DMS53 (cell line): ENCODE measurements around the gene CYB561.
"Not testable (repeated sequence)": the region's sequence is repeated elsewhere in the genome, so short reads cannot be mapped to it uniquely, and the experiment has no call there.

Experiments used
- DNase-seq: peaks from one replicate; lab custom pipeline; 2025; lab: John Stamatoyannopoulos, UW

Gene CYB561

GRCh38 chr17:63479495-63480184, 33.5 kb upstream of the CYB561 start:
- peak; percentile 51 for DNase-seq

DNA sequence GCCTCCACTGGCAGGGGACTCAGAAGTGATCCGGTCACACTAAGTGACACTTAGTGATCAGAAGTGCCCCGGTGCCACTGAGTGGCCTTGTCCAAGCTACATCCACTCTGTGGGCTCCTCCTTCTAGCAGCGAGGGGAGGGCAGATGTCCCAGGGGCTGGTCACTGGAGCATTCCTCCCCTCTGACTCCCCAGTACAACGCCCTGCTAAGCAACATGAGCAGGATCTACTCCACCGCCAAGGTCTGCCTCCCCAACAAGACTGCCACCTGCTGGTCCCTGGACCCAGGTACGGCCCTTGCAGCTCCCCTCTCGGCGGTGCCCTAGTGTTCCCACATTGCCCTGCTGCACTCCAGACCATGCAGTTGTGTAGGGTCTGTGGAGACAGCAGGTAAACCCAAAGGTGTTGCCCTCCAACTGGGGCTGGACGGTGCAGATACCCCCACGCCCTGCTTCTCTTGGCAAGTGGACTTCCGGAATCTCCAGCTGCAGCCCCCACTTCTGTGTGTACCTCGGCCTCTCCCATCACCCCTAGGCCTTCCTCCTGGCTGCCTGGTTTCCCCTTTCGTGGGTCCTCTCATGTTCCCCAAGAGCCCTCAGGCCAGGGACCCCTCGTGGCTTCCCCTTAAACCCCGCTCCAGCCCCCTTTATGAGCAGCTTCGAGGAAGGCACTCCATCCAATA, 32.8 kb upstream of the CYB561 start:
- DNase-seq, result peak; percentile 82

GRCh38 chr17:63477480-63478440, 31.7 kb upstream of the CYB561 start:
- DNase-seq, result peak; percentile 76

DNA sequence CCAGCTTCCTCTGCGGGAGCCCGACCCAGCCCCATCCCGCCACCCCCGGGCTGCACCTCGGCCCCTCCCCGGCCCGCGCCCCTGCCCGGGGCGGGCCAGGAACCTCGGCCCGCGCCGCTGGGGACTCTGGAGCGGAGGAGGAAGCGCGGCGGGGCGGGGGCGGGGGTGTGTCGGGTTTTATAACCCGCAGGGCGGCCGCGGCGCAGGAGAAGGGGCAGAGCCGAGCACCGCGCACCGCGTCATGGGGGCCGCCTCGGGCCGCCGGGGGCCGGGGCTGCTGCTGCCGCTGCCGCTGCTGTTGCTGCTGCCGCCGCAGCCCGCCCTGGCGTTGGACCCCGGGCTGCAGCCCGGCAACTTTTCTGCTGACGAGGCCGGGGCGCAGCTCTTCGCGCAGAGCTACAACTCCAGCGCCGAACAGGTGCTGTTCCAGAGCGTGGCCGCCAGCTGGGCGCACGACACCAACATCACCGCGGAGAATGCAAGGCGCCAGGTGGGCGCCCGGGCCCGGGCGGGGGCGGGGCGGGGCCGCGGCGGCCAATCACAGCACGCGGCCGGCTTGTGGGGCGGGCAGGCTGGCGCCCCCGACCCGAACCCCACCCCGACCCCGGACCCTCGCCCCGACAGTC, 30.9 kb upstream of the CYB561 start, which contains the start of gene ACE:
Gene ACE, plus strand, starts transcription at position 208 of the 626 bp plus-strand sequence. Its CDS starts 34 bp downstream, at position 242.
- peak; percentile 80 for DNase-seq

- peak; percentile 62 for DNase-seq
These were observed 30.4 kb upstream of the CYB561 start for GRCh38 chr17:63476459-63476853.

DNA sequence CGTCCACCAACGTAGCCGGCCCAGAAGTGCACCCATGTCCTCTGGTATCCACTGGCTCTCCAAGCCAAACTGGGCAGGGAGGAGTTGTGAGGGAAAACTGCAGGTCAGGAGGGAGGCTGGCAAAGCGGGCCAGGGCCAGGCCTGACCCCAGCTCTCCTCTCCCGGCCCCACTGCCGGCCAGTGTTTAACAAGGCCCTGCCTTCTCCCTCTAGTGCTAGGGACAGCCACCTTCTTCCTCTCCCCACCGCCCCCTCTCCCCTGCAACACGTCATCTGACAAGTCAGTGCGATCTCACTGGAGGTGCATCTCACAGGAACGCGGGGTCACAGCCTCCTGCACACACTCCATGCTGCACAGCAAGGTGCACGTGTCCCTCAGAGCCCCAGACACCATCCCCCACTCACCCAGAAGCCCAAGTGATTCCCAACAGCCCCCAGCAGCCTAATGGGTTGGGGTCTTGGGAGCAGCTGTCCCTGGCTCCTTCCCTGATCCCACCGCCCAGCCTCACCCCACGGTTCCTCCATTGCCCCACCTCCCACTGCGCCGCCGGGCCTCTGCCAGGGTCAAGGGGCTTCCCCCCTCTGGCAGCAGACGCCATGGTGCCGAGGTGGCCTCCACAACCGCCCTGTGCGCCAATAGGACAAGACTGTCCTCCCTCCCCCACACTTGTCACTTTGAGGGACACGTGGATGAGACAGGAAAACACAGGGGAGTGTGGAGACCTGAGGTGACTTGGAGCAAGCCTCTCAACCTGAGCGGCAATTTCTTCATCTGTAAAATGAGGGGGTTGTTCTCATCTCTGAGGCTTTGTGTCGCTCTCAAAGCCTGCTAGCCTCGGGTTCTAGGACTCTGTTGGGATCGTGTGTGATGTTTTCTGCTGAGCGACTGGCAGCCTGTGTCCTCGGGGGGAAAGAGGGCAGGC, 29.6 kb upstream of the CYB561 start:
- no peak for DNase-seq

- no peak for DNase-seq
These were observed 28.7 kb upstream of the CYB561 start for GRCh38 chr17:63474586-63475460.

- peak; percentile 28 for DNase-seq
These were observed 28.1 kb upstream of the CYB561 start for GRCh38 chr17:63474174-63474573.

DNA sequence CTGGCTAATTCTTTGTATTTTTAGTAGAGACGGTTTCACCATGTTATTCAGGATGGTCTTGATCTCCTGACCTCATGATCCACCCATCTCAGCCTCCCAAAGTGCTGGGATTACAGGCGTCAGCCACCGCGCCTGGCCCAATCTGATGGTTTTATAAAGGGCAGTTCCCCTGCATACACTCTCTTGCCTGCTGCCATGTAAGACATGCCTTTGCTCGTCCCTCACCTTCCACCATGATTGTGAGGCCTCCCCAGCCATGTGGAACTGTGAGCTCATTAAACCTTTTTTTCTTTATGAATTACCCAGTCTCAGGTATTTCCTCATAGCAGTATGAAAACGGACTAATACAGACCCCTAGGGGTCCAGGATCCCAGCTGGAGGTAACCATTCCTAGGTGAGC, 22.0 kb upstream of the CYB561 start:
- not testable (repeated sequence) for DNase-seq

- no peak for DNase-seq
These were observed 18.7 kb upstream of the CYB561 start for GRCh38 chr17:63464691-63465236.

DNA sequence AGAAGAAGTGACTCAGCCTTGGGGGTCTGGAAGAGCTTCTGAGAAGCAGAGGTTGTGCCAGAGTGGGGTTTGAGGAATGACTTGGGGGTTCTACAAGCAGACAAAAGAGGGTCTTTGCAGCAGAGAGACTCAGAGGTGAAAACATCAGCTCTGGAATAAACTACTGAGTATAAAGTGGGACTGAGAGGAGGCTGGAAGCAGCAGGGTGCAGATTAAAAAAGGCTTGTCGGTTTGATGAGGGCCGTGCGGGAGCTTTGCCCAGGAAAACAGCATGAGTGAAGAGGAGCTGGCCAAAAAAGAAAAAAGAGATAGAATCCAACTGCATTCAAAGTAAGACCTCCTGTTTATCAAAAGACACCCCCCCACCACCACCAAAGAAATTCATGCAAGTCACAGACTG, 17.7 kb upstream of the CYB561 start:
- no peak for DNase-seq

DNA sequence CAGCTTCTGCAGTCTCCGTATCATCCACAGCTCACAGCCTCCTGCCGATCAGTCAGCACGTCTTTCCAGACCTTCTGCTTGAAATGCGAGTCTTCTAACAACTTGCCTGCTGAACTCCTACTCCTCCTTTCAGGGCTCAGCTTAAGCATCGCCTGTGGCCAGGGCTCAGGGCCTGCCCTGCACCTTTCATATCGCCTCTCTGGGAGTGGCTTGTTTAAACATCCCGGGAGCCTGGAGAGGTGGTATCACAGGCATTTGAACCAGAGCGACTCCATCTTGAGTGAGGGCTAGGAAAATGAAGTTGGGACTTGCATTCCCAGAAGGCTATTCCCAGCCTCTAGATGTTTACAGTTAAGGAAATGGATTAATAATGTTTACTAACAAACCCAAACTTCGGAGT, 13.9 kb upstream of the CYB561 start:
- no peak for DNase-seq

- DNase-seq, result no peak
These were observed 12.4 kb upstream of the CYB561 start for GRCh38 chr17:63458478-63458877.

DNA sequence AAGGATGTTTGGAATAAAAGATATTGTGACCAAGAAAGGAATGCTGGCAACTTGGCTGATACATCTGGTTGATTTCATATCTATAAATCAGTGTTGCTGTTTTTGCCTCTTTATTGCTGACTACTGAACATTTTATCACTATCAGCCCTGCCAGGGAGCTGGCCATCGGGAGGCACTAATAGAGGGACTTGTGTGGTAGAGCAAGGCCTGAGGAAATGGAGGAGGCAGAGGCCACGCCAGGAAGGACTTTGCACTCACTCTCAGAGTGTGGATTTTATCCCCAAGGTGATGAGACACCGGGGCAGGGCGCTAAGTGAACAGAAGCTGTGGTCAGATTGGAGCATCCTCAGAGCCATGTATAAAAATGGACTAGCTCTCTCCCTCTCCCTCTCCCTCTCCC, 9.3 kb upstream of the CYB561 start:
- peak; percentile 64 for DNase-seq

- DNase-seq, result no peak
These were observed 8.8 kb upstream of the CYB561 start for GRCh38 chr17:63454915-63455314.

DNA sequence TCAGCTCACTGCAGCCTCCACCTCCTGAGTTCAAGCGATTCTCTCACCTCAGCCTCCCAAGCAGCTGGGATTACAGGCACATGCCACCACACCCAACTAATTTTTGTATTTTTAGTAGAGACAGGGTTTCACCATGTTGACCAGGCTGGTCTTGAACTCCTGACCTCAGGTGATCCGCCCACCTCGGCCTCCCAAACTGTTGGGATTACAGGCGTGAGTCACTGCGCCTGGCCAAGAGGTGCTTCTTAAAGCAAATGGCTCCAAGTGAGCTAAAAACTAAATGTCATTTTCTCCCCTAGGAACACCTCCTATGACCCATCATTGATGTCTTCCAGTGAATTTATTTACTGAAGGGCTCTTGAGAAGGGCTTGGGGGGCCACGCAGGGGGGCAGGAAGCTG, 8.3 kb upstream of the CYB561 start:
- DNase-seq, result not testable (repeated sequence)

DNA sequence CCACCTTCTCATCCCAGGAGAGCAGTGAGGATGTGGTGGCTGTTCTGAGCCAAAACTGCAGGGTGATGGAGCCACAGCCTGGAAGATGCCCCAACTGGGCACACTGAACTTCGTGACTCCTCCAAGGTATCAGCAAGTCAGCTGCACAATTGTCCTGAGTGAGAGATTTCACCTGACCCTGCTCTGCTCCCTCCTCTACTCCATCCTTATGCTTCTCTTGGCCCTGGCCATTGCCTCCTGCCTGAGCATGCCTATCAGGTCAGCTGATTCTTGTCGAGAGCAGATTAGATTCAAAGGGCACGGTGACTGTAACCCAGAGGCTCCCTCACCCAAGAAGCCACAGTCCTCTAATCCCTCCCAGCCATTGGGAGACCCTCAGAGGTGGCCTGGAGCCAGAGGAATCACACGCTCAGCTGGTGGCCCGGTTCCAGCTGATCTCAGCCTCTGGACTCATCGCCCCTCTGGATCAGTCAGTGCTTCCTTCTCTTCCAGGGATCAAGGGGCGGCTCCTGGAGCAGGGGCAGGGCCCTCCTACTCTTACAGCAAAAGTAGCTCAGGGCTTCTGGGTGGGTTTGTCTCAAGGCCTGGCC, 7.0 kb upstream of the CYB561 start:
- DNase-seq, result no peak

DNA sequence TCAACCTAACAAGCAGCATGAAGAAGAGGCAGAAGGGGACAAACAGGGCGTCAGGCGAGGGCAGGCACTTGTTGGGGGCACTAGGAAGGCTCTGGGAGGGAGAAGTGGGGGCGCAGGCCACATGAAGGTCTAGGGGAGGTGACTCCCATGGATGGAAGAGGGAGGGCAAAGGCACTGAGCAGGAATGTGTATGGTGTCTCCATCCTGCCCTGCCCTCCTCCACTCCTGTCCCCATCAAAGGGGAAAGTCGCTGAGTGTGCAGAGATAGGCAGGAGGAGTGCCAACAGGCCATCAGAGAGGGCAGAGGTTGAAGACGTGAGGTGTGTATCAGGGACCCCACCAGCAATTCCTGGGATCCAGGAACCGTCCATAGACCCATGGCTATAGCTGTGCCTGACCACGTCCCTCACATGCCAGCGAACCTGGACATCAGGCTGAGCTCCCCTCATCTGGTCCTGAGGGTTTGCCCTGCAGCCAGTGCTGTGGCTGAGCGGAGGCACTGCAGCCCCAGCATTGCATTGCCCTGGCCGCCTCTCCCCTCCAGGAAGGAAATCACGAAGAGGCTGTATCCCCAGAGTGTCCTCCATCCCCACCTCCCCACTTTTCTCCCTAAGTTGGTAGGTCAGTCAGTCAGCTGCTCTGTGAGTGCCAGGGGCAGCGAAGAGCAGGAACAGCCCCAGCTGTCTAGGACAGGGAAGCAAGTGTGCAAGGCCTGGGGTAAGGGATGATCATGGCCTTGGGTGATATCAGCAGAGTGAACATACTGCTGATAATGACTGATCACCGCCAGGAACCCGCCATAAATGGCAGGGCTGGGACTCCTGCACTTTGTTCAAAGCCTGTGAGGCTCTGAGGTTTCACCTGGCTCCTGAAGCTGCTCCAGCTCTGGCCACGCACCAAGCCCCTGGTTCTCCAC, 6.2 kb upstream of the CYB561 start:
- DNase-seq, result no peak
